ENCODE measurements around the gene PNP. TPM values are rescaled to one million over a fixed set of nuclear protein-coding genes. Genes with fewer than 3 reads are reported as not detected.

The PNP gene
- total and polyA plus RNA-seq, 2 donors (not counting 3 experiments of a cell fraction or from before 2014, with no cell fraction given) = 245 to 271 TPM

GRCh38 chr14:20499108-20499507 is 29.9 kb downstream of the PNP start:
- Histone ChIP-seq H3K4me1 (ENCODE audit: control insufficient read depth, extremely low read depth, insufficient read depth, low read length) (peaks cover 40% of the 10 kb centered on the region), H3K27ac (ENCODE audit: insufficient read depth, low read depth, low read length) (peak overlapping the region; percentile 81), H3K79me2 (ENCODE audit: control insufficient read depth, insufficient read depth, low read length) (no peaks in the 10 kb centered on the region), H2AFZ (ENCODE audit: low read depth, low read length) (peak overlapping the region; percentile 70), H3K4me3 (replicated peaks in 1 of 3; ENCODE audit: insufficient read depth in 1 of 3, low read depth in 1 of 3, low read length in 3 of 3) (no peak overlapping the region), H4K20me1 (replicated peaks; ENCODE audit: control insufficient read depth, extremely low read depth, insufficient read depth, low read length) (no peaks in the 10 kb centered on the region), H3K36me3 (ENCODE audit: control insufficient read depth in 2 of 2, extremely low read depth in 1 of 2, insufficient read depth in 2 of 2, low read length in 2 of 2) (no peaks in the 10 kb centered on the region), H3K9ac (replicated peaks; ENCODE audit: extremely low read depth, insufficient read depth, low read length) (peak overlapping the region; percentile 13), H3K9me3 (replicated peaks; ENCODE audit: control insufficient read depth, insufficient read depth, low read length) (no peaks in the 10 kb centered on the region), H3K27me3 (ENCODE audit: control insufficient read depth in 2 of 2, insufficient read depth in 2 of 2, low read length in 2 of 2) (no peaks in the 10 kb centered on the region), H3K4me2 (ENCODE audit: insufficient read depth, low read length) (peak overlapping the region; percentile 42), H3K9me1 (replicated peaks; ENCODE audit: control insufficient read depth, extremely low read depth, insufficient read depth, low read length) (no peaks in the 10 kb centered on the region)
- intact Hi-C loops (cut with micrococcal nuclease) (loop anchor here (1.0 to 2.0 kb wide), 3 partner anchors 14 to 32 kb away; no protein-coding TSS in a partner anchor), dilution Hi-C loops (cut with MboI; ENCODE audit: extremely low pct_ligation_motif_present, low sequenced_read_pairs) (no loop called here)
- ChIA-PET POLR2A (no interaction called here), CTCF (interaction anchor here (0.8 to 1.6 kb wide), 3 partner anchors 11 to 29 kb away, joined by 3 to 4 read pairs (median 4); partner anchors contain the start of gene PNP)
- no TSS peak for BruUV-seq (replicated peaks)
- DNase-seq (ENCODE audit: low read depth, low spot score) (peak; percentile 76), FAIRE-seq (peak; percentile 73)
- no peak for TF ChIP-seq POLR2AphosphoS5 (IDR thresholded peaks at IDR 0.05; ENCODE audit: insufficient read depth, low read depth, low read length)
- TF ChIP-seq FOS (IDR thresholded peaks at IDR 0.05; ENCODE audit: borderline replicate concordance, insufficient read depth, low read length) = peak; percentile 61
- TF ChIP-seq GATA2 (IDR thresholded peaks at IDR 0.05; ENCODE audit: insufficient read depth, insufficient read length, low read depth, low read length) = peak; percentile 16
- no peak for TF ChIP-seq MYC (IDR thresholded peaks at IDR 0.05; ENCODE audit: low read depth, low read length)
- no peak for TF ChIP-seq EZH2 (IDR thresholded peaks at IDR 0.05; ENCODE audit: borderline replicate concordance, low read depth, low read length, severe bottlenecking)
- TF ChIP-seq JUN (IDR thresholded peaks at IDR 0.05; ENCODE audit: borderline replicate concordance, insufficient read depth, insufficient read length, low read depth) = peak; percentile 39
- TF ChIP-seq POLR2A (IDR thresholded peaks at IDR 0.05; ENCODE audit: low read depth, low read length) = no peak
- no peak for TF ChIP-seq MAX (IDR thresholded peaks at IDR 0.05; ENCODE audit: insufficient read depth, insufficient read length)
- no peak for TF ChIP-seq CTCF (IDR thresholded peaks at IDR 0.05; ENCODE audit: extremely low read depth in 1 of 2, insufficient read depth in 1 of 2, low read depth in 1 of 2, low read length in 2 of 2)
